OCI-LY3 (cell line): ENCODE measurements around the gene STT3B.

Experiments
- H2AFZ ChIP-seq: fragments of 200-600, 300-600 bp; shearing (Covaris generic); 2 replicates; pipeline ENCODE4 v1.6.0; 2014; ENCODE audit warnings: antibody characterized with exemption, low read depth, low read length
- H3K27ac ChIP-seq: fragments of 200-600, 300-600 bp; sonication (generic); 2 replicates; pipeline ENCODE4 v1.5.1; 2014; ENCODE audit warnings: mild to moderate bottlenecking, low read length, moderate library complexity, mixed read lengths
- H3K27me3 ChIP-seq: fragments of 200-600, 300-600 bp; sonication (generic); 2 replicates; pipeline ENCODE4 v1.6.1; 2014; ENCODE audit warnings: low read depth, low read length, mixed read lengths
- H3K36me3 ChIP-seq: fragments of 200-600, 300-600 bp; sonication (generic); replicated peaks from 2 replicates; pipeline ENCODE3; 2014; ENCODE audit warnings: low read depth, low read length, mixed read lengths
- H3K4me1 ChIP-seq: fragments of 300-600, 200-600 bp; sonication (generic); 2 replicates; pipeline ENCODE4 v1.6.1; 2014; ENCODE audit warnings: low read length, mixed read lengths
- H3K4me2 ChIP-seq: fragments of 200-600, 300-600 bp; sonication (generic); 2 replicates; pipeline ENCODE4 v1.6.1; 2014; ENCODE audit warnings: low read length, mixed read lengths
- H3K4me3 ChIP-seq: fragments of 300-600, 200-600 bp; sonication (generic); 2 replicates; pipeline ENCODE4 v1.5.1; 2014; ENCODE audit warnings: antibody characterized with exemption, mild to moderate bottlenecking, low read length, moderate library complexity
- H3K79me2 ChIP-seq: fragments of 300-600, 200-600 bp; shearing (Covaris generic); 2 replicates; pipeline ENCODE4 v1.6.1; 2014; ENCODE audit warnings: mild to moderate bottlenecking, low read length, mixed read lengths
- H3K9ac ChIP-seq: fragments of 300-600, 200-600 bp; shearing (Covaris generic); 2 replicates; pipeline ENCODE4 v1.6.0; 2014; ENCODE audit warnings: mild to moderate bottlenecking, low read length, moderate library complexity
- H3K9me3 ChIP-seq: fragments of 200-600, 300-600 bp; shearing (Covaris generic); 2 replicates; pipeline ENCODE4 v1.6.1; 2014; ENCODE audit warnings: low read length, mixed read lengths; ENCODE audit not compliant: insufficient read depth
- H4K20me1 ChIP-seq: fragments of 200-600, 300-600 bp; sonication (generic); 2 replicates; pipeline ENCODE4 v1.6.1; 2016; ENCODE audit warnings: low read length, mixed read lengths; ENCODE audit not compliant: insufficient read depth
- CTCF ChIP-seq: fragments of 200-600, 300-600 bp; sonication (generic); IDR thresholded peaks from 2 replicates; pipeline ENCODE4 v1.5.1; 2014; ENCODE audit warnings: antibody characterized with exemption, low read length, low read depth
- EZH2phosphoT487 ChIP-seq: fragments of 200-600 bp; shearing (Covaris generic); IDR thresholded peaks from 2 replicates; pipeline ENCODE4 v1.6.1; 2018; ENCODE audit warnings: antibody characterized with exemption, mixed run types, low read depth

The STT3B gene

GRCh38 chr3:31495971-31496665 lies 36.6 kb upstream of the STT3B start:
- Histone ChIP-seq H3K79me2 (no peaks in the 10 kb centered on the region), H3K27ac (no peak overlapping the region), H3K4me2 (no peak overlapping the region), H3K9me3 (no peaks in the 10 kb centered on the region), H3K36me3 (no peaks in the 10 kb centered on the region), H3K4me3 (no peak overlapping the region), H3K9ac (no peak overlapping the region), H3K4me1 (no peaks in the 10 kb centered on the region; the same call in 1 of the 2 replicates), H3K27me3 (no peaks in the 10 kb centered on the region), H4K20me1 (no peaks in the 10 kb centered on the region), H2AFZ (no peak overlapping the region)
- TF ChIP-seq CTCF, result no peak
- no peak for TF ChIP-seq EZH2phosphoT487

DNA sequence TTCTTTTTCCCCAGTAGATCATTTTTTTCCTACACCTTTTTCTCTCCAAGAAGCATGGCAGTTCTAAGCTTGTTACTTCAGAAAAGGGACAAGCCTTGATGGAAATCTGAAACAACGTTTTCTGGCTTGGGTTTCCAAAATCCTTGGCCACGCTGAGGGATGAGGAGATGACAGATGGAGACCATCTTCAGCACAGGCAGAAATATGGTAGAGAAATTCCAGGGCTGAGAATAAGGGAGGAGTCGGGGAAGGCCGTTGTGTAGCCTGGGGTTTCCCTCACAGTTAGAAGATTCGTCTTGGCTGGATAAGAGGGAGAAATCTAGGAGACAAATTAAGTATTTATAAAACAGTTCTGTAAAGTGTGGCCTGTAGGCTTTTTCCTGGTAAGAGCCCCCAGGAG lies 33.9 kb upstream of the STT3B start:
- Histone ChIP-seq H2AFZ (no peak overlapping the region), H3K27ac (no peak overlapping the region), H3K27me3 (no peaks in the 10 kb centered on the region), H3K36me3 (no peaks in the 10 kb centered on the region), H3K9ac (no peak overlapping the region), H4K20me1 (no peaks in the 10 kb centered on the region), H3K79me2 (no peaks in the 10 kb centered on the region), H3K4me1 (no peaks in the 10 kb centered on the region; the same call in 1 of the 2 replicates), H3K4me2 (no peak overlapping the region), H3K4me3 (no peak overlapping the region), H3K9me3 (no peaks in the 10 kb centered on the region)
- TF ChIP-seq EZH2phosphoT487 (no peak), CTCF (no peak)

DNA sequence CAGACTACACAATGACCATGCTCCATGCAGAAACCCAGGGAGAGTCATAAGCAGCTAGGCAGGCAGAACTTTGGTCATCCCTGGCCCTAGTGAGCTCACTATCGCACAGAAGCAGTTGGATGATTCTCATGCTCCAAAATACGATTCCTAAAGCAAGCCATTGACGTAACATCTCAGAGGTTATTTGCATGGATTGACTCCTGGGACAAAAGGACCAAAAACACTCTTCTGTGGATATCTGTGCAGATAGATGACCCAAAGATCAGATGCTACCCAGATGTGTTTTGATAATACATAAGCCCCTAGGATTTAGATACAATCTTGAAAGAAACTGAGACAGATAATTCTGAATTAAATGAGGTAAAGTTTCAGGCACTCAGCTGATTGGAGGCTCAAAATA lies 33.4 kb upstream of the STT3B start:
- Histone ChIP-seq H3K27ac (no peak overlapping the region), H3K9me3 (no peaks in the 10 kb centered on the region), H3K9ac (no peak overlapping the region), H4K20me1 (no peaks in the 10 kb centered on the region), H3K4me2 (no peak overlapping the region), H3K4me1 (no peaks in the 10 kb centered on the region; the same call in 1 of the 2 replicates), H3K4me3 (no peak overlapping the region), H3K36me3 (no peaks in the 10 kb centered on the region), H3K27me3 (no peaks in the 10 kb centered on the region), H3K79me2 (no peaks in the 10 kb centered on the region), H2AFZ (no peak overlapping the region)
- TF ChIP-seq EZH2phosphoT487 (no peak), CTCF (no peak)

- no peak for TF ChIP-seq EZH2phosphoT487
- no peak for TF ChIP-seq CTCF
- Histone ChIP-seq H3K9ac (no peak overlapping the region), H3K36me3 (no peaks in the 10 kb centered on the region), H3K79me2 (no peaks in the 10 kb centered on the region), H3K9me3 (no peaks in the 10 kb centered on the region), H2AFZ (no peak overlapping the region), H3K4me1 (peaks cover 13% of the 10 kb centered on the region), H3K27ac (no peak overlapping the region), H3K4me3 (no peak overlapping the region), H4K20me1 (no peaks in the 10 kb centered on the region), H3K4me2 (no peak overlapping the region), H3K27me3 (no peaks in the 10 kb centered on the region)
These were observed 29.9 kb upstream of the STT3B start for GRCh38 chr3:31502803-31503221.
